Measurements from ENCODE around the gene EGLN2.
"Not testable (repeated sequence)": the region's sequence is repeated elsewhere in the genome, so short reads cannot be mapped to it uniquely, and the experiment has no call there.

Gene EGLN2

GRCh38 chr19:40776932-40777644 is 21.9 kb upstream of the EGLN2 start:
- peak; percentile 96 for DNase-seq

GRCh38 chr19:40777645-40777936 is 21.4 kb upstream of the EGLN2 start:
- DNase-seq = no peak

GRCh38 chr19:40777937-40778705 is 20.9 kb upstream of the EGLN2 start, which contains the start of gene RAB4B:
TSS of gene RAB4B (plus strand) at chr19:40778247. CDS start at chr19:40778376, 129 bp downstream.
- peak; percentile 100 for DNase-seq

- no peak for DNase-seq
Observed at GRCh38 chr19:40778706-40779284, 20.2 kb upstream of the EGLN2 start.

- no peak for DNase-seq
Observed at GRCh38 chr19:40780582-40780981, 18.4 kb upstream of the EGLN2 start.

- no peak for DNase-seq
Observed at GRCh38 chr19:40781140-40781539, 17.9 kb upstream of the EGLN2 start.

- no peak for DNase-seq
Observed at GRCh38 chr19:40783711-40784110, 15.3 kb upstream of the EGLN2 start.

- not testable (repeated sequence) for DNase-seq
Observed at GRCh38 chr19:40784146-40784545, 14.8 kb upstream of the EGLN2 start.

- no peak for DNase-seq
Observed at GRCh38 chr19:40785526-40785925, 13.5 kb upstream of the EGLN2 start.

GRCh38 chr19:40786060-40787037 is 12.6 kb upstream of the EGLN2 start:
- no peak for DNase-seq

- no peak for DNase-seq
Observed at GRCh38 chr19:40791349-40791748, 7.6 kb upstream of the EGLN2 start.

GRCh38 chr19:40791996-40792395 is 7.0 kb upstream of the EGLN2 start:
- DNase-seq = no peak

GRCh38 chr19:40797166-40797962 is 1.6 kb upstream of the EGLN2 start:
- no peak for DNase-seq

- DNase-seq = peak; percentile 73
Observed at GRCh38 chr19:40797963-40798682, 868 bp upstream of the EGLN2 start.

GRCh38 chr19:40799558-40800338 is 757 bp downstream of the EGLN2 start:
- DNase-seq = no peak

GRCh38 chr19:40800339-40800996 is 1.5 kb downstream of the EGLN2 start:
- DNase-seq = no peak

GRCh38 chr19:40800997-40801377 is 2.0 kb downstream of the EGLN2 start:
- no peak for DNase-seq

GRCh38 chr19:40801426-40802299 is 2.7 kb downstream of the EGLN2 start:
- DNase-seq = no peak

Measured in activated CD4-positive, alpha-beta T cell treated with anti-CD3 and anti-CD28 coated beads, Interleukin-2, amount 50 U/mL, for 16 hours (primary cell).